Stimulated activated CD8-positive, alpha-beta memory T cell treated with anti-CD3 and anti-CD28 coated beads, Interleukin-12 subunit alpha, Interleukin-12 subunit beta, amount 100 ng/mL, for 4 hours (primary cell): ENCODE results near the gene RGSL1.

Source experiments
- DNase-seq: peaks from one replicate; pipeline ENCODE4 v3.0.0-alpha.2; 2020; ENCODE audit warnings: low read depth

Gene RGSL1

DNA sequence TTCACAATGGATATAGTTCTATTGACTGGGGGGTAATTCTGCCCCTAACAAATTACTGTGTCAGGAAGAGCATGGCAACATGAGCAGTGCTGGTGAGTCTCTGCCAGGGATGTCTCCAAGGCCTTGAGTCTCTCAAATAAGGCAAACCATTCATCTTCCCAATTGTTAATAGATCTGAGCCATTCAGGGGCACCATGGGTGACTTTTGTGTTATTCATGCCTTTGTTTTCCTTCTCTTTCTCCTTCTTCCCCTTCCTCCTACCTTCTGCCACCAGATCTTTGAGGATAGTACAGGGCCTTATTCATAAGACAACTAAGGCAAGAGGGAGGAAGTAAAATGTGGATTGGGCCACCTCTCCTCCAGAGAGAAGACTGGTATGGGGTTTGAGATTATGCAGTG is at the start of gene RGSL1:
Gene RGSL1, plus strand, starts transcription at position 60 of the 400 bp plus-strand sequence. Its CDS starts 20 bp downstream, at position 80.
- DNase-seq, result no peak

DNA sequence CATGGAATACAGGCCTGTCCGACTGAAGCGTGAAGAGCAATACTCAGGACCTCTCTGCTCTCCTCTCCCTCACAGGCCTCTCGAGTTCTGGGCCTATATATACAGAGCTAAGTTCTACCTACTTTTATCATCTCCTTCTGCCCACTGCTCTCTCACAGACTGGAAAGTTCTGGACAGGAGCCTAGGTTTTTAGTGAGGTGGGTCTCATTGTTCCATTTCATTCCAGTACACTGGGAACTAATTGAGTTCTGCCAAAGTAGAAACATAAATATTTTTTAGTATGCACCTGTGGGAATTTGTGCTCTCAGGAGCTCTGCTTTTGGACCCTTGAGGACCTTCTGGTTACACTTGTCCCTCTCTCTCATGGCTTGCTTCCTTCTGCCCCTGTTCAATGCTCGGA is 49.4 kb upstream of the RGSL1 start, which contains the start of gene TEDDM1:
Gene TEDDM1, minus strand, starts transcription at position 101 of the 400 bp plus-strand sequence. CDS start 182 bp downstream, outside the sequence.
- no peak for DNase-seq

DNA sequence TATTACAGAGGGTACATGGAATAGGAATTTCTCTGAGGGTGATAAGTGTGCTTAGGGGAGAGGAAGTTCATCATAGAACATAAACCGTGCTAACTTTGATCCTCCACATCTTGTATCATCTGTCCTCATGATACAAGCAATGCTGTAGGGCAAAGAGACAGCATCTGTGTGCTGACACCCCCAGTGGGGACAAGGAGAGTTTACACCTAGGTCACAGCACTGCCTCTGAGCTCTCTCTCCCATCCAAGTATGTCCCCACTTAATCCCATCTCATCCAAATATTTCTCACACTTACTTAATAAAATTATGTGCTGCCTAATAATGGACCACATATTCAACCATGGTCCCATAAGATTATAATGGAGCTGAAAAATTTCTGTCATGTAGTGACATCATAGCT is 45.2 kb upstream of the RGSL1 start:
- DNase-seq, result no peak

DNA sequence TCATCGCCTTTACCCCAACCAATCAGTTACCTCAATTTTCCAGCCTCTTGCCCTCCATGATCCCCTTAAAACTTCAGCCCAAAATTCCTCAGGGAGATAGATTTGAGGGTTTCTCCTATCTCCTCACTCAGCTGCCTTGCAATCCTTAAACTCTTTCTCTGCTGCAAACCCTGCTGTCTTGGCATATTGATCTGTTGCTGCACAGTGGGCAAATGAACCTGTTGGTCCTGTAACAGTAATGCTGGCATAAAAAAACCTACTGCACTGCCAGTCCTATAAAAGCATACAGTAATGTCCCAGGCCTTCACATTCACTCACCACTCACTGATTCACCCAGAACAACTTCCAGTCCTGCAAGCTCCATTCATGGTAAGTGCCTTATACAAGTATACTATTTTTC is 44.4 kb upstream of the RGSL1 start:
- DNase-seq, result no peak

DNA sequence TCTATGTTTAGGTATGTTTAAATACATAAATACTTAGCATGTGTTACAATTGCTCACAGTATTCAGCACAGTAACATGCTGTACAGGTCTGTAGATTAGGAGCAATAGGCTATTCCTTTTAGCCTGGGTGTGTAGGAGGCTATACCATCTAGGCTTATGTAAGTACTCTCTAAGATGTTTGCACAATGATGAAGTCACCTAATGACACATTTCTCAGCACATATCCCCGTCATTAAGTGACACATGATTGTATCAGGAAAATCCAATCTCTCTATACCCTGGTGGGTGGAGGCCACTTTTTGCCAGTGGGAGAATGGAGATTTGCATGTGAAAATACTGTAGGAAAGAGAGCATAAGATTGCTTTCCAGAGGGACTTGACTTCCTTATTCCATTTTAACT is 43.9 kb upstream of the RGSL1 start:
- no peak for DNase-seq

DNA sequence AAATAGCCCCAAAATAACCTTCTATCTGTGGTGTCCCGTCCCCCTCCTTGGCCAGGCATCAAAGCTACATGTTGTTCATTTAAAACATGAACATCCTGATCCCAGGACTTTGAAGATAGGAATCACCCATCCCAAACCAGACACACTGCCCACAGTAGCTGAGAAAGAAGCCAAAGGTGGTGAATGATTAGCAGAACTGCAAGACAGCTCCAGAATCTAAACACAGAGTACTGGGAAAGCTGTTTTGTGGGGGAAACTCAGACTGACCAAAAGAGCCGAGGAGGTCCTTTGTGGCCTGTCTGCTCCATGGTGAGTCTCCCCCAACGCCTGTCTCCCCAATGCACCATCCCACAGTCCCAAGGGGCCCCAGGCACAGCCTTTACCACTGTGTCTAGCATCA is 42.2 kb upstream of the RGSL1 start:
- no peak for DNase-seq

DNA sequence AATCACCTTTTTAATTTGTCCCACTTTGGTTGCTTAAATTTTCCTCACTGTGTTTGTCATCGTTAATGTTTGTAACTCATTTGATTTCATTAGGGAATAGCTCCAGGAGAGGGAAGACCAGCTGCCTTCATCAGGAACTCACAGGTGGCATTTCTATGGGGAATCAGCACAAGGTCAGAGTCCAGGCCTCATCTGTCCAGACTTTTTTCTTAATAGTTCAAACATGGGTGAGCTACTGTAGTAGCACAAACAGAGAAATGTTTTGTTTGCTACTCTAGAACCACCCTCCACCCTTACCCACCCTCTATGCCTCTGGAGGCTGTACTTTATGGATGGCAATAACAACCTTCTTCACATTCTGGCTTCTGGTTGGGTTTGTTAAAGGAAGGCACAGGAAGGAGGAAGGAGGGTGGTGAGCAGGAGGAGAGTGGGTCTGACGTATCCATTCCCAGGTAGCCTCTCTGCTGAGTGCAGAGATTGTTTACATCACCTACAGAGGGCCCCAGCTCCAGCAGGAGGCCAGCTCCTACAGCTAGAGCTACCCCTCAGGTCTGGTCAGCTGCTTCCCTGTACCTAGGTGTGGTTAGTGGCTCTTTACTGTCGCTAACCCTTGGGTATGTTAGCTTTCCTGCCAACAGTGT is 41.4 kb upstream of the RGSL1 start:
- no peak for DNase-seq

DNA sequence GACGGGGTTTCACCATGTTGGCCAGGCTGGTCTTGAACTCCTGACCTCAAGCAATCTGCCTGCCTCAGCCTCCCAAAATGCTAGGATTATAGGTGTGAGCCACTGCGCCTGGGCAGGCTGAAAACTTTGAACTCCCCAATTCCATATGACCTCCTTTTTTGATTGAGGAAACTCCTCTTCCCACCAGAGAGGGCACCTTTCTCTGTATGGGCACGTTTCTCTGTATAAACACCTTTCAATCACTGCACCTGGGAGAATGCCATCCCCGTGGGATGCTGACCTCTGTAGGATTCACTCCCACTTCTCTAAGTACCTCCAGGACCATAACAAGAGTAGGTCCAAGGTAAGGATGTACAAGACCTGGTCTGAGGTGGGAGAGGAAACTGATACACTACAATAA is 39.8 kb upstream of the RGSL1 start:
- DNase-seq, result no peak

DNA sequence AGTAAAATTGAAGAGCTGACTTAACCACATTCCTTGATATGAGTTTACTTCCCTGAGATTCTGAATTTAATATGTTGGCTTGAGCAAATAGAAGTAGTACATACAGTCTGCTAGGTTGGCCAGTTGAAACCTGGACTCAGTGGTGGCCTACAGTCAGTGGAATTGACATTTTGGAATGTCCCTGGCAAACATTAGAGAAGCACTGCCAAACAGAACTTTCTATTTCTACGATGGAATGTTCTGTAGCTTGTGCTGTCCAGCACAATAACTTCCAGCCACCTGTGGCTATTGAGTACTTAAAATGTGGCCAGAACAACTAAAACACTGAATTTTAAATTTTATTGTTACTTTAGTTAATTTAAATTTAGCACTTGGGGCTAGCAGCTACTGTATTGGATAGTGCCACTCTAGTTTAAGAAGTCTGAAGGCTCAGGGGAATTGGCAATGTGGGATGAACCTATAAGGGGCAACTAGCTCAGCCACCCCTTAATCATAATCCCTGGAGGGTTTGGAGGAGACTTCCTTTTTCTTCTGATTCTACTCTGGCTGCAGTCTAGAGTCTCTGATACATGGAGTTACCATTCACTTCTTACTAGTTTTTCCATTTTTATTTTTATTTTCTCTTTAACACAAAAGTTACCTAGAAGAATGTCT is 39.2 kb upstream of the RGSL1 start:
- no peak for DNase-seq

DNA sequence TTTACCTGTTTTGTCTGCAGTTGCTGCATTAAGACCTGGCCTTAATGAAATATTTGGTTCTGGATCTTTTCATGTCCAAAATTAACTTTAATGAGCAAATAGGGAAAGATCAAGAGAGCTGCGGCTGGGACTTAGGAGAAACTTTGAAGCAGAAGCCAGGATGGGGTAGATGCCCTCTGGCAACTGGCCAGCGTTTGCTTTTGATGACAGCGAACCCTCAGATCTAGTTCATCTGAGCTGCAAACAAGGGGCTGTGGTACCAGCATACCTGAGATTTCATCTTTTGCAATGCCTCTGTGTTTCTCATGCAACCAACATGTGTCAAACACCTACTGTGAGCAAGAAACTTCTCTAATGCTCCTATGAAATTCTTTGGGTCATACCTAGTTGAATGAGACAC is 36.5 kb upstream of the RGSL1 start:
- no peak for DNase-seq

DNA sequence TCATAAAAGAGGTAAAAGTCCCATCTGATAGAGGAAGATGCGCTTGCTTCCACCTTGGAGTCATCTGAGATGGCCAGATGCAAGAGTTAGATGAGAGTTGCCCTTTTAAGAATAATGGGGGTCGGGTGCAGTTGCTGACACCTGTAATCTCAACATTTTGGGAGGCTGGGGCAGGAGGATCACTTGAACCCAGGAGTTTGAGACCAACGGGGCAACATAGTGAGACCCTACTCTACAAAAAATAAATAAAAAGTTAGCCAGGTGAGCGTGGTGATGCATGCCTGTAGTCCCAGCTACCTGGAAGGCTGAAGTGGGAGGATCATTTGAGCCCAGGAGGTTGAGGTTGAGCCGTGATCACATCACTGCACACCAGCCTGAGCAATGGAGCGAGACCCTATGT is 36.0 kb upstream of the RGSL1 start:
- no peak for DNase-seq

DNA sequence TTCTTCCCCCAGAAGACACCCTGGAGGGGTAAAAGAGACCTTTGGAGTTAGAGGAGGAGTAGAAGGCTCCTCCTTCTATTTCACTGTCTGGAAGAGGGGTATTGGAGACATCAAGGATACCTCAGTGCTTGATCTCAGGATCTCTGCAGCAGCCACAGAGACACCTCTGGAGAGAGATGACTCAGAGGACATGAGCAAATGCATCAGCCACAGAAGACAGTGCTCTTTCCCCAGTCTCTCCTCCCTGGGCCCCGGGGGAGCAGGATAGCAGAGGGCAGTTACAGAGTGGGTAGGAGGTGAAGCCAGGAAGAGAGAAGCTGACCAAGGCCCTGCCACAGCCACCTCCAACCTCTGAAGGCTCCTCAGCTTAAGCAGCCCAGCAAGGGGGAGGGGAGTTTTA is 34.2 kb upstream of the RGSL1 start:
- DNase-seq, result no peak

DNA sequence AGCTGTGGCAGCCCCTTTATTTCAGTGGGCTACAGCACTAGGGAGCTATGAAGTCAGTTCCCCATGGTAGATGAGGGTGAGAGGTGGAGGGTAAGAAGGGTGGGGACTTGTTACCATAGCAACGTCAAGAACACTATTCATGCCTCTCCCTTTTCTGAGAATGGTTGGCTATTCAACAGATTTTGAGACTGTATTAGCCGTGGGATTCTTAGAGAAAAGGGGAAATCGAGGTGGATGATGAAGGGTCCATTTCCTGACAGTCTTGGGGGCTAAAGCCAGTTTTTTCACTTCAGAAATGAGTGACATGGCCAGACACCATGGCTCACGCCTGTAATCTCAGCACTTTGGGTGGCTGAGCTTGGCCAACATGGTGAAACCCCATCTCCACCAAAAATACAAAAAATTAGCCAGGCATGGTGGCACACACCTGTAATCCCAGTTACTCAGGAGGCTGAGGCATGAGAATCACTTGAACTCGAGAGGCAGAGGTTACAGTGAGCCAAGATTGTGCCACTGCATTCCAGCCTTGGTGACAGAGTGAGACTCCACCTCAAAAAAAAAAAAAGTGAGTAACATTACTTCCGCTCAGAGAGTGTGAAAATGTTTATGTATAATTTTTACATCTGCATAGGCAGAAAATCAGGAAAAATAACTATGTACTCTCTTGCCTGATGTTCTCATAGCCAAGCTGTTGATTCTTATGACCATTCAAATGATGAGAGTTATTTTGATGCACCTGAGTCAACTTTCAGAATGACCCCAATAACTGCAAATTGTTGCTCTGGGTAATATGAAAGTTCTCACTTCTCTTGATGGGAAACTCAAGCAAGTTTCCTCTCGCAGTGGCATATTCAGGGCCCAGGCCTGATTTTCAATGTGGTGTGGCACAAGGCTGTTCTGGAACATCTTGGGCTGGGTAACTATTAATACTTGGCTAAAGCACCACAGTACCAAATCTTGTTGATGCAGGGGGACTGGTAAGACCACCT is 23.2 kb upstream of the RGSL1 start:
- no peak for DNase-seq

DNA sequence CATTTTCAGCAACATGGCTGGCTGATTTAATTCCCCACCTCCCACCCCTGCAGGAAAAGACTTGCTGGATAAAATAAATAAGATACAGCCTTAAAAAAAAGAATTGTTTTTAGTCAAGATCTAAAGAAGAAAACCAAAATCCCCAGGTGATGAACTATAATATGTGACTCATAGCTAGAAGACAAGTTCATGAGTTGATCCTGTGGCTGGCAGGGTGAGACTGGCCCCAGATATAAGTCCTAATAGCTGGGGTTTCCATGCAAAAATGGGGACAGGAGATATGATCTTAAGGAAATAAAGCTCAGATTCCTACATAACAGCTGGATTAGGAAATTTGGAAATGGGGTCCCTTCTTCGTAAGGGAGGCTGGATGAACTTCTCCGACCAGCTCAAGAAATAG is 21.9 kb upstream of the RGSL1 start:
- no peak for DNase-seq

DNA sequence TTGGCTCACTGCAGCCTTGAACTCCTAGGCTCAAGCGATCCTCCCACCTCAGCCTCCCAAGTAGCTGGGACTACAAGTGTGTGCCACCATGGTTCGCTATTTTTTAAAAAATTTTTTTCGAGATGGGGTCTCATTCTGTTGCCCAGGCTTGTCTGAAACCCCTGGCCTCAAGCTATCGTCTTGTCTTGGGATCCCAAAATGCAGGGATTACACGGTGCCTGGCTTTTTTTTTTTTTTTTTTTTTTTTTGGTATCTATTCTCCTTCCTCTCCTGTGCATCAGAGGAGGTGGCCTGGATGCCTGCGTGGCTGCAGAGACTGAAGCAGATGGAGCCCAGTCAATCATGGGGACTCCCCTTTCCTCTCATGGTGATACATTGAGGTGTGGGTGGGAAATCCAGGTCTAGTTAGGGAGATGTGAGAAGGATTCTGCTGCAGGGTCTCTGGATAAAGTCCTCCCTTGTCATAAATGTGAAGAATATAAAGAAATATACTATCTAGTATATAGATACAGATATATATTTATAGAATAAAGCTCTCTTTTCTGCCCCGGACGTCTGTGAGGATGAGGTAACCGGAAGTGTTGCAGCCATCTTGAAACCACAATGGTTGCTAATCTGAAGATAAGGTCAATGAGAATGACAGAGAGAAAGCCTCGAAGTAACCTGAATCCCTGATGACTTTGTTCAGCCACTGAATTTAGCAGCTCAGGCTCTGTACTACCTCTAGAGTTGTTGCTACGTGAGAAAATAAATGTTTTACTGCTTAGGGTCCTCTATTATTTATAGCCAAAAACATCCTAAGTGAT is 19.5 kb upstream of the RGSL1 start:
- DNase-seq, result no peak

DNA sequence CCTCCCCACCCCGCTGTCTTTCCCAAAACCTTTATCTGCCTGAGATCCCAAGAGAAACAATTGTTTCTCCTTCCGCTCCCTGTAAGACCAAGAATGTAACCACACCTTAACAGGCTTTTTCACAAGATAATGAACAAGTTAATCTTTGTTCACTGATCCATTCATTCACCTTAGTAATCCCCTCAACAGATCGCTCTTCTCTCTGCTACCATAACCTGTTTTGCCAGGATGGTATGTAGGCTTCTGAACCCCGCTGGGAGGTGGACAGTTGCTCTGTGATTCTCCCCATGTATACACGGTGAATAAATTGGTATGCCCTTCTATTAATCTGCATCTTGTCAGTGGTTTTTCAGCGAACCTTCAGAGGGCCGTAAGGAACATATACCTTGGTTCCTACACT is 18.7 kb upstream of the RGSL1 start:
- DNase-seq, result no peak

DNA sequence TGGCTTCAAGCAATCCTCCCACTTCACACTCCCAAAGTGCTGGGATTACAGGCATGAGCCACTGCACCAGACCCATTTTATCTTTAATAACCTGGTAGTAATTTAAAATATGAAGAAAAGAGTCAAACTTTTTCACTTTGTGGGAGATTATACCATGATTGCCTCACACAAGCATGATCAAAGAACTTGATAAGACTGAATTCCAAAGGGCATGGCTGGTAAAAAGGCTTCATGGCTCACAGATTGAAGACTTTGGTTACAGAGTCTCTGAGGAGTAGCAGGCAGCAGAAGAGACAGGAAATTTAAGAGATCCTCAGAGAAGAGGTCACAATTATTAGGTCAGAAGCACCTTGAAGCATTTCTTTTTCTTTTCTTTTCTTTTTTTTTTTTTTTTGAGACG is 16.4 kb upstream of the RGSL1 start:
- no peak for DNase-seq

DNA sequence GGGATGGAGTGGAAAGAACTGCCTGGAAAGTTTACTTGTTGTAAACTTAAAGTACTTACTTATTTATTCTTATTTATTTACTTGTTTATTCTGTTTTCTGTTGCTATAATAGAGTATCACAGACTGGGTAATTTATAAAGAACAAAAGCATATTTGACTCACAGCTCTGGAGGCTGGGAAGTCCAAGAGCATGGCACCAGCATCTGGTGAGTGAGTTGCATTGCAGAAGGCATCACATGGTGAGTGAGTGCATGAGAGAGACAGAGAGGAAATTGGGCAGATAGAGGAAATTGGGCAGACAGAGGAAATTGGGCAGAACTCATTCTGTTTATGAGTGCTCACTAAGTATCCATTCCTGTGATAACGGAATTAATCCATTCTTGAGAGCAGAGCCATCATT is 11.6 kb upstream of the RGSL1 start:
- DNase-seq, result no peak

DNA sequence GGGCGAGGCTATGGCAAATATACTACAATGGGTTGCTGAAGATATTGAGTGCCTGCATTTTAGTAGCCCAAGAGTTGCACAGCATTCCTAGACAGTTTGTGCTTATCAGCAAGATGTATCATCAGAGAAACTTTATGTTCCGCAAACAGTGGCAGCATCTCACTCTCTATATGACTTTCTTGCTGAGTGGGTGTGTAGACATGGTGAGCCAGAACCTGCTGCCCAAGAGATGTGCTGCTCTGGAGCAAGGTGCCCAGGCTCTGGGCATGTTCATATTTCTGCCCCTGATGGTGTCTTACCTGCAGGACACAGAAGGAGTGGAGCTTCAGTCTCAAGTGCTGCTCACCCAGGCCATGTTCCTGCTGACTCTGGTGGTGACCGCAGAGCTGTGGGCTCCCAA is 8.2 kb upstream of the RGSL1 start:
- DNase-seq, result no peak

DNA sequence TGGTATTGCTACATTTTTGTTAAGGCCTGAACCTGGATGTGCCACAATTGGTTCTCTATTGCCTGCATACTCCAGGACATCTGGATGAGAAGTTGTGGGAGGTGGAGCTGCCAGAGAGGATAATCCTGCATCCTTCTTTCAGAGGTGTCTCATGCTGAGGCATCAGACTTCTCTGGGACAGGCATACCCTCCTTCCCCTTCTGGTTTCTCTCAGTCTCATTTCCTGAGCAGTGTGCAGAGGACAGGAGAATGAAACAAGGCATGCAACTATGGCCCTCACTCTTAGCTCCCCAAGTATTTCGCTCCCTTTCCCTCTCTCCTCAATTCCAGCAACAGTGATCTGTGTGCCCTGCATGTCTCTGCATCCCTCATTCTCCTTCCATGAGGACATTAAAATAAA is 7.6 kb upstream of the RGSL1 start:
- DNase-seq, result no peak

DNA sequence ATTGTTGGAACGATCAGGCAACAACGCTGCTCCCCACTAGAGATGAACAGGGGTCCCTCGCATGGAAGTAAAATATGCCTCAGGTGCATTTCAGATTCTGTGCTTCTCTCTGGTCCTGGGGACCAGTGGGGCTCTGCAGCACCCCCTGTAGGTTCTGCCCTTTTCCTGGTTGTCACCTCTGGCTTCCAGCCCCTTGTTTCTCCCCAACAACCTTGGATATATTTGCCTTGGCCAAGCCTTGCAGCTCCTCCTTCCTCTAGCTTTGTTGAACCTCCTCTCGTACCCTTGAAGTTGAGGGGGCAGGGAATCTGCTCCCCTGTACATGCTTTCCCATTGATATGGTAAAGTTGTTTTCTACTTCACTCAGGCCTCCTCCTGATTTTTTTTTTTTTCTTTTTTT is 5.4 kb upstream of the RGSL1 start:
- no peak for DNase-seq

DNA sequence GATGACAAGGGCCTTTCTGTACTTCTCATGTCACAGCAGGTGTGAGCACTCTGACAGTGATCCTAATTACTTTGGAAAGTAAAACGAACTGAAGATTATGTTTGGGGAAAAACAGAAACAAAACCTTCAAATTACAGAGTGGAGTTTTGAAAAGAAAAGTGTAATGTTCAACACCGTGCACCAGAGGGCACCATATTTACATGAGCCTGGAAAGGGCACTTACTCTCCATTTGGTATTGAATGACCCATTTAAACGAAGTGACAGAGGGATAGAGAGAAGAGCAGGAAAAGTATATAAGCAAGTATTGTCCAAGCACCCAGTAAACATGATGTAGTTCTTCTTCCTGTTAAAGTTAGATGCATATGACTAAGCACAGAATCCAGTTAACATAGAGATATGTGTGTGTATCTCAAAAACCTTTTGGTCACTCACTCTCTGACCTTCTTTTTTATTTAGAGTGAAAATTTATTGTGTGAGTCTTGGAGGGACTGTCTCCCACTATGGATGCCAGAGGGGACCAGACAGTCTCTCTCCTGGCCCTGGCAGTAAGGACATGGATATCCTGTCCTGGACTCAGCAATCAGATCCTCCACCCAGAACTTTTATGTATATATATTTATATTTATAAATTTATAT is 3.8 kb upstream of the RGSL1 start:
- DNase-seq, result no peak
